Measurements from ENCODE around the gene PROKR1.
A peak's percentile ranks its signal among the peaks of the same experiment; 100 is the strongest.
"Not testable (repeated sequence)": the region's sequence is repeated elsewhere in the genome, so short reads cannot be mapped to it uniquely, and the experiment has no call there.

The PROKR1 gene

GRCh38 chr2:68659081-68659480 is 15.7 kb downstream of the PROKR1 start:
- no peak for DNase-seq

GRCh38 chr2:68660658-68661057 is 17.3 kb downstream of the PROKR1 start:
- DNase-seq: no peak

DNA sequence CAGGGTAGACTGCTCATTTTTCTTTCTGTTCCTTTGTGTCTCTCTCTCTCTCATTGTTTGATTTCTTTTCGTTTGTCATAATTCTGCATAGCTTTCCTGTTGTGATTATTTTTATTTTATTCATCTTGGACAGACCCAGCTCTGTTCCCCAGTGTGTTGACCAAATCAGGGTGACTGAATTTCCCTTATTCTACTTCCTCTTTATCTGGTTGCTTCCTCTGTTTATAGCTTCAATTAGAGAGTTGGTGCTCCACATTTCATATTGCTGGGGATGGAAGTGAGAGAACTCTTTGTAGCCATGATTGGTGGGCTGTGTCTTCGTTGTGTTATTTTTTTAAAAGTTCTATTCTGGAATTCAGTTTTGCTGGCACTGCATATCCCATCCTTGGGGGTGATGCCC is 19.1 kb downstream of the PROKR1 start:
- no peak for DNase-seq

DNA sequence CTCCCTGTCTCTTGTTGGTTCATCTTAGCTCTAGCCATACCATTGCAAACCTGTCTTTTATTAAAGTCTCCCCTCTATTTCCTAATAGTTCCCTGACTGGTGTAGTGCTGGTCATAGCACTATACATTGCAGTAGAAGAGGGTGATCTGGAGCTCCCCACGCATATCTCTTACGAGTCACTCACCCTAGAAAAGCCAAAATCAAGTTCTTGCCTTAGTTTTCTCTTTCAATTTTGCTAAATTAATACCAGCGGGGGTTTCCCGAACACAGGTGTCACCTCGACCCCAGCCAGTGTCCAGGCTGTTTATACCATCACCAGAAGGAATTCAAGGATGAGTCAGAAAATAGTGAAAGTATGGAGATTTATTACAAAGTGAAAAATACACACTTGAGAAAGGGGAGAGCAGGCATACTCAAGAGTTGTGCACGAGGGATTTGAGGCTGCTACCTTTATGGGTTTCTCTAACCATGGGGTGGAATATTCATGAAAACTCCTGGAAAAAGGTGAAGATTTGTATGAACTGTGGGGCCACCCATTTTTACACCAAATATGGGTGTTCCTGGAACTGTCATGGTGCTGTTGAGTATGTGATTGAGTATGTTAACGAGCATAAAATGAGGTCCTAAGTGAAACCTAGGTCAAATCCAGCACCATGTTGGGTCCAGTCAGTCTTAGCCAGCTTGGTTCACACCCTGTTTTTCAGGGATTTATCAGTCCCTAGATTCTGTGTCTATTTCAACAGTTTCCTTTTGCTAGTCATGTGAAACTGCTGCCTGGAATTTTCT is 20.2 kb downstream of the PROKR1 start:
- no peak for DNase-seq

- no peak for DNase-seq
These were observed 24.0 kb downstream of the PROKR1 start for GRCh38 chr2:68667371-68667770.

GRCh38 chr2:68669651-68670050 is 26.3 kb downstream of the PROKR1 start:
- DNase-seq: no peak

DNA sequence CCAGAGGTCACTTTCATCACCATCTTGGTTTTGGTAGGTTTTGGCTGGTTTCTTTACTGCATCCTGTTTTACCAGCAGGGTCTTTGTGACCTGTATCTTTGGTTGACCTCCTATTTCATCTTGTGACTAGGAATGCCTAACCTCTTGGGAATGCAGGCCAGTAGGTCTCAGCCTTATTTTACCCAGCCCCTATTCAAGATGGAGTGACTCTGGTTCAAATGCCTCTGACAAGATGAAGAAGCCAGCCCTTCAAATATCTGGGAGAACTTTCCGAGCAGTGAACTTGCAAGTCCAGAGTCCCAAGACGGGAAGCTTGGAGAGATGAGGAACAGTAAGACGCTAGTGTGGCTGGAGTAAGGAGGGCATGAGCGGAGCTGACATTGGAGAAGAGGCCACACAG is 28.6 kb downstream of the PROKR1 start:
- no peak for DNase-seq

GRCh38 chr2:68673631-68674030 is 30.3 kb downstream of the PROKR1 start:
- no peak for DNase-seq

- DNase-seq: no peak
These were observed 32.1 kb downstream of the PROKR1 start for GRCh38 chr2:68675470-68675869.

- DNase-seq: not testable (repeated sequence)
These were observed 34.5 kb downstream of the PROKR1 start for GRCh38 chr2:68677837-68678236.

- DNase-seq: peak; percentile 5
These were observed 36.0 kb downstream of the PROKR1 start for GRCh38 chr2:68679166-68679916.

- DNase-seq: not testable (repeated sequence)
These were observed 36.5 kb downstream of the PROKR1 start for GRCh38 chr2:68679917-68680267.

- DNase-seq: no peak
These were observed 40.8 kb downstream of the PROKR1 start for GRCh38 chr2:68684197-68684596.

- no peak for DNase-seq
These were observed 42.8 kb downstream of the PROKR1 start for GRCh38 chr2:68686178-68686577.

GRCh38 chr2:68687018-68687417 is 43.6 kb downstream of the PROKR1 start:
- no peak for DNase-seq

- DNase-seq: peak; percentile 5
These were observed 46.5 kb downstream of the PROKR1 start for GRCh38 chr2:68689553-68690537.

- DNase-seq: no peak
These were observed 47.5 kb downstream of the PROKR1 start for GRCh38 chr2:68690851-68691250.

GRCh38 chr2:68692511-68692910 is 49.1 kb downstream of the PROKR1 start:
- DNase-seq: no peak

DNA sequence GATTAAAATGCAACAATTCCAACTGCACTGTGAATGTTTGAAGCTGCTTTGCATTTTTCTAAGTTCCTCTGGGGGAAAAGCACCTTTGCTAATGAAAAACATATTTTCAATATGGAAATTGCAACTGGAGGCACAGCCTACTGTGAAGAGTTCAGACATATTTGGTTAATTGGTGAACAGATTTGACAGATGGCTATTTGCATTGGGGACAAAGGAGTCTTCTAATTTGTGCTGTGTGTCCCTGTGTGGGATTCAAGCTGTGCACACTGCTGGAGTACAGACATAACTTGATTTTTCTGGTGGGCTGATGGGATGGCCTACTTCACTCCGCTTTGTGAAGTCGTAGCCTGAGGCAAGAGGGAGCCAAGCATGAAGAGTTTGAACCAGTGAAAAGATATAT is 50.6 kb downstream of the PROKR1 start:
- DNase-seq: no peak

DNA sequence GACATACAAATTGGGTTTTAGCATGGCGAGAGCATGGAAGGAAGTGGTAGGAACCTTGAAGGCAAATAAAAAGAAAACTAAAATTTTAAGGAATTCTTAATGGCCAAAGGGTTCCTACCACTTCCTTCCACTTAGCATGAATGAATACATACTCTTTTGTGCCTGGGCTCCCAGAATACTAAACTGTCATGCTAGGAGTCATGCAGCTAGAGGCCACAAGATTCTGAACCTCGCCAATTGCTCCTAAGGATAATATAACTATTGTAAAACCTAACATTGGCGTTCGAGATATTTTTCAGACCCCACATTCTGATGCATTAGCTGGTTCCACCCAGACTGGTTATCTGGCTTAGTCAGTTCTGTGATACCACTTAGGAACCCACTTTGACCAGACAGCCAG is 52.6 kb downstream of the PROKR1 start:
- no peak for DNase-seq

DNA sequence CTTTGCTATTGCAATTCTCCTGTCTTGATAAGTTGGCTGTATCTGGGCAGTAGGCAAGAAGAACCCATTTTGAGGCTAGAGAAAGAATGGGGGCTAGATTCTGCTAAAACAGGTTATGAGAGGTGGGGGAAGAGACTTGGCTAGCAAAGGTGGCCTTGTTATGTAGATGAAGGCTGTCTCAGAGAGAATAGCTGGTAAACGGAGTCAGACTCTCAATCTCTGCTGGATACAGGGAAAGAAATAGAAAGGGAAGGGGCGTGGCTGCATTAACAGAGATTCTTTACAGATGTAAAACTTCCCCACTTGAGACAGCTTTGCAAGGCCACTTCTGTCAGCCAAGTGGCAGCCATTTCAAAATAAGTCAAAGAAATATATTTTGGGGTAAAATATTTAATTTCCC is 53.2 kb downstream of the PROKR1 start:
- DNase-seq: no peak

DNA sequence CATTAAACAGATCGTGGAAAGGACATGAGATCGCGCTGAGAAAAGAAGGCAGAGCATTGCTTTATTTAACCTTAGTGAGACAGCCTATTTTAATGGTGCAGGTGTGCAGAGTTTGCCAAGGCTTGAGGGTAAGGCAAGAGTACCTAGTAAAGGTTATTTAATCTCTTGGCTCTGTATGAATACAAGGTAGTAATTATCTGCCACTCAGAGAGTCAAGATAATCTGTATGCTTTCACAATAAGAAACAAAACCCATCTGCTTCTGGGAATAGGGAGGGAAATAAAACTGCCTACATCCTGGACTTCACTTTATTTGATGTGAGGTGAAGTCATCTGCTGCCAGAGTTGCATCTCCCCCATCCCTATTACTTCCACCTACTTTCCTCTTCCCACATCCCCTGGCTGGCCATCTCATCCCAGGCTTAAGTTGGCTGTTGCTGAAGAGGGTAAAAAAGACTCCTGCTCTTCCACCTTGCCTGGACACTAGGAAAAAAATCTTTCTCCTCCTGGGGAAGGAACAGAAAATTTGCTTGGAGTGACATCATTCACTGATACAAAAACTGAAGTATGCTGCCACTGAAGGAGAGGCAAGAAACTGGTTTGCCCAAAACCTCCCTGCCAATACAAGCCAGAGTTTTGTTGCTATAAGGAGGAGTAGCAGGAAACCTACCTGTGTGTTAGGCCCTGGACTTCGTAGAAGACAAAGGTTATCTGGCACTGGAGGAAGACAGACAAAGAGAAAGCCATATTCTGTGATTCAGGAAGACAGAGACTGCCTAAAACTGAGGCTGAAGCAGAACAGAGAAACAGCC is 55.4 kb downstream of the PROKR1 start:
- DNase-seq: no peak
